Left ventricle myocardium inferior (tissue), 1 donor: ENCODE measurements around the gene PCBP3. TPM values are rescaled to one million over a fixed set of nuclear protein-coding genes. Genes with fewer than 3 reads are reported as not detected.
"Not testable (repeated sequence)": the region's sequence is repeated elsewhere in the genome, so short reads cannot be mapped to it uniquely, and the experiment has no call there.

Experiments used
- DNase-seq: peaks from one replicate; pipeline ENCODE4 v3.0.0-alpha.2; 2020
- H3K27ac ChIP-seq: fragments of 200-600 bp; replicated peaks from 2 replicates; pipeline ENCODE4 v1.8.0; 2021
- H3K27me3 ChIP-seq: fragments of 200-600 bp; 2 replicates; pipeline ENCODE4 v1.8.0; 2021; ENCODE audit warnings: low read depth
- H3K36me3 ChIP-seq: fragments of 200-600 bp; 2 replicates; pipeline ENCODE4 v1.8.0; 2021
- H3K4me1 ChIP-seq: fragments of 200-600 bp; 2 replicates; pipeline ENCODE4 v1.8.0; 2021
- H3K4me3 ChIP-seq: fragments of 200-600 bp; 2 replicates; pipeline ENCODE4 v1.8.0; 2021; ENCODE audit warnings: mild to moderate bottlenecking, moderate library complexity
- H3K9me3 ChIP-seq: fragments of 200-600 bp; replicated peaks from 2 replicates; pipeline ENCODE4 v1.8.0; 2021
- CTCF ChIP-seq: fragments of 200-600 bp; IDR thresholded peaks from 2 replicates; pipeline ENCODE4 v1.8.0; 2021; ENCODE audit warnings: antibody characterized with exemption, mild to moderate bottlenecking, borderline replicate concordance
- intact Hi-C: fragments of 100-400 bp; cut with micrococcal nuclease; formaldehyde crosslinking; loops from one replicate; pipeline ENCODE4 v1.11.0; 2022
- total RNA-seq: library from RNA; stranded (reverse); fragmentation: NEBNext Ultra II Directional; extraction: Animal tissue kit (Norgen Biotek cat#: 25700); gene quantifications from one replicate; pipeline ENCODE4 v1.2.1, GENCODE V29; 2021
- donor health status: DM: no; HTN: yes; CAD: no; lungs with severe emphysema.

Gene PCBP3
- total RNA-seq, 1 donor from 2014 or later = 2.9 TPM

GRCh38 chr21:45959182-45959581, 315.7 kb downstream of the PCBP3 start:
- no peak overlapping the region for H3K4me3 ChIP-seq
- intact Hi-C loops = no loop called here
- no peak for DNase-seq
- H3K36me3 ChIP-seq = no peaks in the 10 kb centered on the region
- no peak for TF ChIP-seq CTCF
- peaks cover 36% of the 10 kb centered on the region for H3K4me1 ChIP-seq
- H3K27ac ChIP-seq = peak overlapping the region; percentile 74
- no peaks in the 10 kb centered on the region for H3K27me3 ChIP-seq
- peaks cover 4% of the 10 kb centered on the region for H3K9me3 ChIP-seq

GRCh38 chr21:45959779-45960390, 316.4 kb downstream of the PCBP3 start:
- no peak for DNase-seq
- Histone ChIP-seq H3K36me3 (no peaks in the 10 kb centered on the region), H3K9me3 (peaks cover 11% of the 10 kb centered on the region), H3K27me3 (no peaks in the 10 kb centered on the region), H3K4me3 (no peak overlapping the region), H3K27ac (peak overlapping the region; percentile 74), H3K4me1 (peaks cover 30% of the 10 kb centered on the region)
- intact Hi-C loops = no loop called here
- no peak for TF ChIP-seq CTCF

- H3K27me3 ChIP-seq, intact Hi-C loops, H3K4me3 ChIP-seq, DNase-seq, H3K36me3 ChIP-seq, H3K27ac ChIP-seq: not testable (repeated sequence)
- H3K4me1 ChIP-seq = peaks cover 30% of the 10 kb centered on the region
- peaks cover 15% of the 10 kb centered on the region for H3K9me3 ChIP-seq
Measured at GRCh38 chr21:45961408-45961807, 317.9 kb downstream of the PCBP3 start.

- TF ChIP-seq CTCF = no peak
- intact Hi-C loops = no loop called here
- H3K4me3 ChIP-seq = no peak overlapping the region
- H3K9me3 ChIP-seq = peaks cover 15% of the 10 kb centered on the region
- no peak for DNase-seq
- H3K36me3 ChIP-seq = no peaks in the 10 kb centered on the region
- H3K4me1 ChIP-seq = peaks cover 25% of the 10 kb centered on the region
- H3K27ac ChIP-seq = peak overlapping the region; percentile 46
- H3K27me3 ChIP-seq = no peaks in the 10 kb centered on the region
Measured at GRCh38 chr21:45962531-45963231, 319.2 kb downstream of the PCBP3 start.

GRCh38 chr21:45963232-45963570, 319.7 kb downstream of the PCBP3 start:
- DNase-seq = no peak
- no peaks in the 10 kb centered on the region for H3K36me3 ChIP-seq
- no peak overlapping the region for H3K4me3 ChIP-seq
- peaks cover 20% of the 10 kb centered on the region for H3K4me1 ChIP-seq
- H3K9me3 ChIP-seq = peaks cover 15% of the 10 kb centered on the region
- intact Hi-C loops = no loop called here
- no peak for TF ChIP-seq CTCF
- no peaks in the 10 kb centered on the region for H3K27me3 ChIP-seq
- H3K27ac ChIP-seq = peak overlapping the region; percentile 46

GRCh38 chr21:45964649-45965048, 321.1 kb downstream of the PCBP3 start:
- no peak for DNase-seq
- H3K27me3 ChIP-seq = no peaks in the 10 kb centered on the region
- no peak for TF ChIP-seq CTCF
- no peak overlapping the region for H3K4me3 ChIP-seq
- peaks cover 5% of the 10 kb centered on the region for H3K4me1 ChIP-seq
- H3K27ac ChIP-seq = no peak overlapping the region
- no peaks in the 10 kb centered on the region for H3K36me3 ChIP-seq
- intact Hi-C loops = no loop called here
- H3K9me3 ChIP-seq = peaks cover 15% of the 10 kb centered on the region
